Measurements from ENCODE around the gene PTBP1.
"Not testable (repeated sequence)": the region's sequence is repeated elsewhere in the genome, so short reads cannot be mapped to it uniquely, and the experiment has no call there.

The PTBP1 gene

GRCh38 chr19:810883-811489 is 13.7 kb downstream of the PTBP1 start:
- no peak for DNase-seq (ENCODE audit: low read depth)

- DNase-seq (ENCODE audit: low read depth), result no peak
Observed at GRCh38 chr19:811506-812048, 14.3 kb downstream of the PTBP1 start.

- DNase-seq (ENCODE audit: low read depth), result no peak
Observed at GRCh38 chr19:812049-812746, 14.9 kb downstream of the PTBP1 start.

GRCh38 chr19:812747-813218 is 15.5 kb downstream of the PTBP1 start:
- no peak for DNase-seq (ENCODE audit: low read depth)

- DNase-seq (ENCODE audit: low read depth), result no peak
Observed at GRCh38 chr19:813219-814151, 16.2 kb downstream of the PTBP1 start.

GRCh38 chr19:814152-815078 is 17.2 kb downstream of the PTBP1 start:
- DNase-seq (ENCODE audit: low read depth), result no peak

GRCh38 chr19:815079-815774 is 18.0 kb downstream of the PTBP1 start:
- DNase-seq (ENCODE audit: low read depth), result no peak

- no peak for DNase-seq (ENCODE audit: low read depth)
Observed at GRCh38 chr19:815775-816499, 18.7 kb downstream of the PTBP1 start.

GRCh38 chr19:816500-816857 is 19.2 kb downstream of the PTBP1 start:
- no peak for DNase-seq (ENCODE audit: low read depth)

GRCh38 chr19:820212-820611 is 23.0 kb downstream of the PTBP1 start:
- DNase-seq (ENCODE audit: low read depth), result not testable (repeated sequence)

GRCh38 chr19:821231-821824 is 24.1 kb downstream of the PTBP1 start:
- no peak for DNase-seq (ENCODE audit: low read depth)

- DNase-seq (ENCODE audit: low read depth), result no peak
Observed at GRCh38 chr19:821825-822503, 24.7 kb downstream of the PTBP1 start, which contains the start of gene PLPPR3. TSS of gene PLPPR3 (minus strand) at chr19:821955. CDS start at chr19:821559, 396 bp downstream.

GRCh38 chr19:823565-824121 is 26.4 kb downstream of the PTBP1 start:
- DNase-seq (ENCODE audit: low read depth), result no peak

GRCh38 chr19:824885-825284 is 27.6 kb downstream of the PTBP1 start:
- DNase-seq (ENCODE audit: low read depth), result no peak

GRCh38 chr19:825897-826644 is 28.8 kb downstream of the PTBP1 start:
- no peak for DNase-seq (ENCODE audit: low read depth)

- DNase-seq (ENCODE audit: low read depth), result no peak
Observed at GRCh38 chr19:827314-827709, 30.1 kb downstream of the PTBP1 start.

GRCh38 chr19:827710-828321 is 30.6 kb downstream of the PTBP1 start, which contains the start of gene AZU1:
TSS of gene AZU1 (plus strand) at chr19:827837. CDS start at chr19:827847, 10 bp downstream.
- DNase-seq (ENCODE audit: low read depth), result no peak
